ENCODE measurements around the gene KCNK1.

DNA sequence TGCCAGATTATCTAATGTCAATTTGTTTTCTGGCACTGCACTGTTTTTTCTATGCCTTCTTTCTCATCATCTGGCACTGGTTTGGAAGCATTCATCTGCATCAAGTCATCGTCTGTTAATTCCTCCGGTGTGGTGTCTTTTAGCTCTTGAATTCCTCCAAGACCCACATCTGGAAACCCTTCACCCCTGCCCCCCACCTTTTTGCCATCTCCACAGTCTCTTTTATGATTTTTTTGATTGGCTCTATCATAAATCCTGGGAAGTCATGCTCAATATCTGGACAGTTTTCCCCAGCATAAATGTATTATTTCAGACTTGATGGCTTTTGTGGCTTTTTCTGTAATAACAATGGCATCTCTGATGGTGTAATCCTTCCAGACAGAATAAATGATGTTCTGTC lies 10.4 kb upstream of the KCNK1 start:
- TF ChIP-seq CTCF (conservative IDR thresholded peaks at IDR 0.05) = no peak
- no peak for TF ChIP-seq EZH2 (IDR thresholded peaks at IDR 0.05; ENCODE audit: low read depth)
